ENCODE results near the gene RFX5. TPM values are rescaled to one million over a fixed set of nuclear protein-coding genes. Genes with fewer than 3 reads are reported as not detected.
"Not testable (repeated sequence)": the region's sequence is repeated elsewhere in the genome, so short reads cannot be mapped to it uniquely, and the experiment has no call there.

The RFX5 gene
- 10 to 100 TPM; 68.4 to 73.9 TPM for total RNA-seq

- peak; percentile 85 for DNase-seq
- peak within 1 kb of the TSS; percentile 92 for H3K4me3 Mint-ChIP-seq
- peaks cover 4% of the 10 kb centered on the region for H3K36me3 Mint-ChIP-seq
- POLR2A ChIA-PET: interaction anchor here (0.8 to 1.6 kb wide), 3 partner anchors 20 to 64 kb away, joined by 3 to 9 read pairs (median 8); partner anchors contain the start of genes PI4KB and PSMB4
- H3K27ac Mint-ChIP-seq: peak within 1 kb of the TSS; percentile 96
- peak; percentile 98 for ATAC-seq (ENCODE audit: low read depth)
- H3K9me3 Mint-ChIP-seq: peaks cover 3% of the 10 kb centered on the region
- no peaks in the 10 kb centered on the region for H3K27me3 Mint-ChIP-seq
- peaks cover 21% of the 10 kb centered on the region for H3K4me1 Mint-ChIP-seq
Measured at GRCh38 chr1:151346769-151347522, at the start of gene RFX5. RFX5 (minus strand) TSS chr1:151347252; CDS start chr1:151346320, 932 bp downstream.

GRCh38 chr1:151396265-151396664 is 49.2 kb upstream of the RFX5 start:
- H3K4me1 Mint-ChIP-seq: peaks cover 11% of the 10 kb centered on the region
- H3K36me3 Mint-ChIP-seq; ATAC-seq (ENCODE audit: low read depth); DNase-seq; POLR2A ChIA-PET; H3K4me3 Mint-ChIP-seq; H3K27ac Mint-ChIP-seq; H3K9me3 Mint-ChIP-seq: not testable (repeated sequence)
- peaks cover 28% of the 10 kb centered on the region for H3K27me3 Mint-ChIP-seq

- POLR2A ChIA-PET: no interaction called here
- H3K27me3 Mint-ChIP-seq: peaks cover 28% of the 10 kb centered on the region
- no peaks in the 10 kb centered on the region for H3K36me3 Mint-ChIP-seq
- no peak for DNase-seq
- H3K4me1 Mint-ChIP-seq: no peaks in the 10 kb centered on the region
- no peak for ATAC-seq (ENCODE audit: low read depth)
- no peak overlapping the region for H3K27ac Mint-ChIP-seq
- H3K9me3 Mint-ChIP-seq: no peaks in the 10 kb centered on the region
- H3K4me3 Mint-ChIP-seq: no peak overlapping the region
Measured at GRCh38 chr1:151393583-151393982, 46.5 kb upstream of the RFX5 start.

- H3K27ac Mint-ChIP-seq: no peak overlapping the region
- no peaks in the 10 kb centered on the region for H3K36me3 Mint-ChIP-seq
- no peaks in the 10 kb centered on the region for H3K9me3 Mint-ChIP-seq
- H3K27me3 Mint-ChIP-seq: peaks cover 28% of the 10 kb centered on the region
- no peak overlapping the region for H3K4me3 Mint-ChIP-seq
- no peak for ATAC-seq (ENCODE audit: low read depth)
- DNase-seq: no peak
- POLR2A ChIA-PET: no interaction called here
- no peaks in the 10 kb centered on the region for H3K4me1 Mint-ChIP-seq
Measured at GRCh38 chr1:151391079-151391563, 44.1 kb upstream of the RFX5 start.

GRCh38 chr1:151390221-151391078 is 43.4 kb upstream of the RFX5 start:
- H3K27me3 Mint-ChIP-seq: peaks cover 28% of the 10 kb centered on the region
- DNase-seq; H3K4me1 Mint-ChIP-seq; H3K4me3 Mint-ChIP-seq; H3K36me3 Mint-ChIP-seq; ATAC-seq (ENCODE audit: low read depth); H3K9me3 Mint-ChIP-seq; POLR2A ChIA-PET; H3K27ac Mint-ChIP-seq: not testable (repeated sequence)

- H3K9me3 Mint-ChIP-seq: no peaks in the 10 kb centered on the region
- no peak overlapping the region for H3K27ac Mint-ChIP-seq
- POLR2A ChIA-PET: interaction anchor here (0.5 kb wide), 1 partner anchor 140 kb away, joined by 4 read pairs; no protein-coding TSS in a partner anchor
- H3K4me1 Mint-ChIP-seq: no peaks in the 10 kb centered on the region
- DNase-seq: no peak
- no peaks in the 10 kb centered on the region for H3K36me3 Mint-ChIP-seq
- H3K4me3 Mint-ChIP-seq: no peak overlapping the region
- peaks cover 2% of the 10 kb centered on the region for H3K27me3 Mint-ChIP-seq
- ATAC-seq (ENCODE audit: low read depth): no peak
Measured at GRCh38 chr1:151386002-151386401, 39.0 kb upstream of the RFX5 start.

GRCh38 chr1:151384584-151384983 is 37.5 kb upstream of the RFX5 start:
- H3K4me1 Mint-ChIP-seq: no peaks in the 10 kb centered on the region
- no peaks in the 10 kb centered on the region for H3K9me3 Mint-ChIP-seq
- no peak for DNase-seq
- ATAC-seq (ENCODE audit: low read depth): no peak
- POLR2A ChIA-PET: interaction anchor here (1.1 to 1.3 kb wide), 2 partner anchors 14 to 418 kb away, joined by 3 read pairs; no protein-coding TSS in a partner anchor
- no peak overlapping the region for H3K27ac Mint-ChIP-seq
- no peaks in the 10 kb centered on the region for H3K36me3 Mint-ChIP-seq
- no peak overlapping the region for H3K4me3 Mint-ChIP-seq
- peaks cover 2% of the 10 kb centered on the region for H3K27me3 Mint-ChIP-seq

- no peak overlapping the region for H3K27ac Mint-ChIP-seq
- no peaks in the 10 kb centered on the region for H3K9me3 Mint-ChIP-seq
- no peak for DNase-seq
- POLR2A ChIA-PET: no interaction called here
- peaks cover 6% of the 10 kb centered on the region for H3K4me1 Mint-ChIP-seq
- no peak overlapping the region for H3K4me3 Mint-ChIP-seq
- no peak for ATAC-seq (ENCODE audit: low read depth)
- H3K36me3 Mint-ChIP-seq: no peaks in the 10 kb centered on the region
- H3K27me3 Mint-ChIP-seq: peaks cover 12% of the 10 kb centered on the region
Measured at GRCh38 chr1:151377150-151377884, 30.3 kb upstream of the RFX5 start.

GRCh38 chr1:151373196-151373595 is 26.1 kb upstream of the RFX5 start:
- no peak for DNase-seq
- no peaks in the 10 kb centered on the region for H3K36me3 Mint-ChIP-seq
- H3K4me1 Mint-ChIP-seq: peaks cover 6% of the 10 kb centered on the region
- POLR2A ChIA-PET: interaction anchor here (0.5 kb wide), 1 partner anchor 41 kb away, joined by 3 read pairs; no protein-coding TSS in a partner anchor
- ATAC-seq (ENCODE audit: low read depth): no peak
- H3K4me3 Mint-ChIP-seq: no peak overlapping the region
- H3K27me3 Mint-ChIP-seq: peaks cover 10% of the 10 kb centered on the region
- no peaks in the 10 kb centered on the region for H3K9me3 Mint-ChIP-seq
- H3K27ac Mint-ChIP-seq: no peak overlapping the region

- Mint-ChIP-seq H3K27ac (no peak within 1 kb of the TSS), H3K36me3 (no peaks in the 10 kb centered on the region), H3K9me3 (no peaks in the 10 kb centered on the region), H3K27me3 (peaks cover 7% of the 10 kb centered on the region), H3K4me1 (peaks cover 6% of the 10 kb centered on the region), H3K4me3 (no peak within 1 kb of the TSS)
- DNase-seq (no peak), ATAC-seq (ENCODE audit: low read depth) (no peak)
- POLR2A ChIA-PET: interaction anchor here (0.5 to 0.7 kb wide), 2 partner anchors 27 to 42 kb away, joined by 3 read pairs; partner anchors contain the start of gene PSMB4
Measured at GRCh38 chr1:151372058-151372934, 25.2 kb upstream of the RFX5 start, which contains the start of gene SELENBP1. SELENBP1 (minus strand) TSS chr1:151372705; CDS start chr1:151372641, 64 bp downstream.

- Mint-ChIP-seq H3K4me3 (no peak overlapping the region), H3K27me3 (peaks cover 4% of the 10 kb centered on the region), H3K36me3 (no peaks in the 10 kb centered on the region), H3K4me1 (peaks cover 6% of the 10 kb centered on the region), H3K9me3 (no peaks in the 10 kb centered on the region), H3K27ac (no peak overlapping the region)
- no peak for DNase-seq
- POLR2A ChIA-PET: interaction anchor here (0.7 kb wide), 1 partner anchor 28 kb away, joined by 3 read pairs; the partner anchor contains the start of gene PSMB4
- no peak for ATAC-seq (ENCODE audit: low read depth)
Measured at GRCh38 chr1:151371370-151372057, 24.5 kb upstream of the RFX5 start.

All from activated naive CD8-positive, alpha-beta T cell treated with anti-CD3 and anti-CD28 coated beads, Interleukin-2, amount 10 ng/mL, durations not matched to agents 7 days and 5 days (primary cell).